ENCODE results near the gene AUTS2. TPM values are rescaled to one million over a fixed set of nuclear protein-coding genes. Genes with fewer than 3 reads are reported as not detected.
"Not testable (repeated sequence)": the region's sequence is repeated elsewhere in the genome, so short reads cannot be mapped to it uniquely, and the experiment has no call there.

Gene AUTS2
- total RNA-seq, 1 experiment from 2014 or later = not detected

DNA sequence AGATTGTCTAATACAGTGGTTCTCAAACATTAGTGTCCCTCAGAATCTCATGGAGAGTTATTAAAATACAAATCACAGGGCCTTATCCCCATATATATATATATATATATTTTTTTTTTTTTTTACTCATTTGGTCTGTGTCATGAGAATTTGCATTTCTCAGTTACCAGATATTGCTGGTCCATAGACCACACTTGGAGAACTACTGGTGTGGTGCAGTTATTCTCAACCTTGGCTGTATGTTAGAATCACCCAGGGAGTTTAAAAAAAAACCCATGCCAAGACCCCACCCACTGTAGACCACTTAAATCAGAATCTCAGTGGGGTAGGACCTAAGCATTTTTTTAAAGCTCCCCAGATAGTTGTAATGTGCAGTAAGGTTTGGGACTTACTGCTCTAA is 179.9 kb downstream of the AUTS2 start:
- intact Hi-C loops (cut with micrococcal nuclease; ENCODE audit: unreplicated experiment) = no loop called here
- CTCF ChIA-PET = no interaction called here
- H3K9me3 Mint-ChIP-seq (ENCODE audit: low read depth, unreplicated experiment) = no peaks in the 10 kb centered on the region
- DNase-seq = no peak
- H3K36me3 Mint-ChIP-seq (ENCODE audit: insufficient read depth, unreplicated experiment) = no peaks in the 10 kb centered on the region
- no TSS peak for BruUV-seq (replicated peaks)
- no peak overlapping the region for H3K4me3 Mint-ChIP-seq (ENCODE audit: low read depth, unreplicated experiment)
- H3K4me1 Mint-ChIP-seq (ENCODE audit: low read depth, unreplicated experiment) = no peaks in the 10 kb centered on the region
- TF ChIP-seq, protein P1, sequence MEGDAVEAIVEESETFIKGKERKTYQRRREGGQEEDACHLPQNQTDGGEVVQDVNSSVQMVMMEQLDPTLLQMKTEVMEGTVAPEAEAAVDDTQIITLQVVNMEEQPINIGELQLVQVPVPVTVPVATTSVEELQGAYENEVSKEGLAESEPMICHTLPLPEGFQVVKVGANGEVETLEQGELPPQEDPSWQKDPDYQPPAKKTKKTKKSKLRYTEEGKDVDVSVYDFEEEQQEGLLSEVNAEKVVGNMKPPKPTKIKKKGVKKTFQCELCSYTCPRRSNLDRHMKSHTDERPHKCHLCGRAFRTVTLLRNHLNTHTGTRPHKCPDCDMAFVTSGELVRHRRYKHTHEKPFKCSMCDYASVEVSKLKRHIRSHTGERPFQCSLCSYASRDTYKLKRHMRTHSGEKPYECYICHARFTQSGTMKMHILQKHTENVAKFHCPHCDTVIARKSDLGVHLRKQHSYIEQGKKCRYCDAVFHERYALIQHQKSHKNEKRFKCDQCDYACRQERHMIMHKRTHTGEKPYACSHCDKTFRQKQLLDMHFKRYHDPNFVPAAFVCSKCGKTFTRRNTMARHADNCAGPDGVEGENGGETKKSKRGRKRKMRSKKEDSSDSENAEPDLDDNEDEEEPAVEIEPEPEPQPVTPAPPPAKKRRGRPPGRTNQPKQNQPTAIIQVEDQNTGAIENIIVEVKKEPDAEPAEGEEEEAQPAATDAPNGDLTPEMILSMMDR (IDR thresholded peaks at IDR 0.05; ENCODE audit: unreplicated experiment) = no peak
- H3K27me3 Mint-ChIP-seq (ENCODE audit: unreplicated experiment) = no peaks in the 10 kb centered on the region
- H3K27ac Mint-ChIP-seq (ENCODE audit: unreplicated experiment) = no peak overlapping the region

DNA sequence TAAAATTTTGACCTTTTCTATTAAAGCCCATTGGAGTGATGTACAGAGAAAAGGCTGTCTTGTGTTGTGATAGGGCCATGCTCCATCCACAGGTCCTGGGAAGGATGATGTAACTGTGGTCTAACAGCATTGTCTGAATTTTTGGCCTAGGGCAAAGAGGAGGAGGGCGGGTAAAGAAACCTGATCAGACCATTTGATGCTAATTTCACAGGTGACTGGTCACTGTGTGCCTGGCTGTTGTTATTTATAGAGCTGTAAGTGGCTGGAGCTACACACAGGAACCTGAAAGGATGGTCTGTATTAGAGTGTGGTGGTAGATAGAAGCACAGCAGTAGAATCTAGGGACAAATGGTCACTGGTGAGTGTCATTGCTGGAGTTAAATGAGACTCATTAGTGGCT is 182.1 kb downstream of the AUTS2 start:
- Mint-ChIP-seq H3K9me3 (ENCODE audit: low read depth, unreplicated experiment) (no peaks in the 10 kb centered on the region), H3K27me3 (ENCODE audit: unreplicated experiment) (no peaks in the 10 kb centered on the region), H3K4me3 (ENCODE audit: low read depth, unreplicated experiment) (no peak overlapping the region), H3K36me3 (ENCODE audit: insufficient read depth, unreplicated experiment) (no peaks in the 10 kb centered on the region), H3K4me1 (ENCODE audit: low read depth, unreplicated experiment) (no peaks in the 10 kb centered on the region), H3K27ac (ENCODE audit: unreplicated experiment) (no peak overlapping the region)
- CTCF ChIA-PET = no interaction called here
- DNase-seq = no peak
- TF ChIP-seq, protein P1 (IDR thresholded peaks at IDR 0.05; ENCODE audit: unreplicated experiment) = no peak
- no TSS peak for BruUV-seq (replicated peaks)
- intact Hi-C loops (cut with micrococcal nuclease; ENCODE audit: unreplicated experiment) = no loop called here

DNA sequence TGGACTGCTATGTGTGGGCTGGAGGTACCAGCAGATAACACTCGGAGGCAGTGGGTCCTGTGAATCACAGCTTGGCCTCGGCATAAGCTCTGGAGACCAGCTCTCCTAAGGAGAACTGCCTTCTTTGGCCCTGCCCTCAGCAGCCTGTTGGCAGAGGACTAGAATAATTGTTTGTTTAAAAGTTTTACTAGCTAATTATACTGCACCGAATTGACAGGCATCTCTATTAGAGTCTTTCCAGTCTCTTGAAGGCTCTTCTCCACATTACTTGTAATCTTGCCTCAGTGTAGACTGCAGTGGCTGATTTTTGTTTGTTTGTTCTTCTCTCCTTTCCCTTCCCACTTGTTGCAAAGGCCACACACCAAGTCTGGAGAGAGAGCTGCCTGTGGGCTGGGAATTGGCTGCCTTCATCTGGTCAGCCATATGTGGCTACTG is 183.2 kb downstream of the AUTS2 start:
- H3K27me3 Mint-ChIP-seq (ENCODE audit: unreplicated experiment) = no peaks in the 10 kb centered on the region
- no peak overlapping the region for H3K27ac Mint-ChIP-seq (ENCODE audit: unreplicated experiment)
- no peak for DNase-seq
- H3K9me3 Mint-ChIP-seq (ENCODE audit: low read depth, unreplicated experiment) = no peaks in the 10 kb centered on the region
- no TSS peak for BruUV-seq (replicated peaks)
- no peak overlapping the region for H3K4me3 Mint-ChIP-seq (ENCODE audit: low read depth, unreplicated experiment)
- CTCF ChIA-PET = no interaction called here
- intact Hi-C loops (cut with micrococcal nuclease; ENCODE audit: unreplicated experiment) = no loop called here
- no peaks in the 10 kb centered on the region for H3K4me1 Mint-ChIP-seq (ENCODE audit: low read depth, unreplicated experiment)
- TF ChIP-seq, protein P1 (IDR thresholded peaks at IDR 0.05; ENCODE audit: unreplicated experiment) = no peak
- H3K36me3 Mint-ChIP-seq (ENCODE audit: insufficient read depth, unreplicated experiment) = no peaks in the 10 kb centered on the region

DNA sequence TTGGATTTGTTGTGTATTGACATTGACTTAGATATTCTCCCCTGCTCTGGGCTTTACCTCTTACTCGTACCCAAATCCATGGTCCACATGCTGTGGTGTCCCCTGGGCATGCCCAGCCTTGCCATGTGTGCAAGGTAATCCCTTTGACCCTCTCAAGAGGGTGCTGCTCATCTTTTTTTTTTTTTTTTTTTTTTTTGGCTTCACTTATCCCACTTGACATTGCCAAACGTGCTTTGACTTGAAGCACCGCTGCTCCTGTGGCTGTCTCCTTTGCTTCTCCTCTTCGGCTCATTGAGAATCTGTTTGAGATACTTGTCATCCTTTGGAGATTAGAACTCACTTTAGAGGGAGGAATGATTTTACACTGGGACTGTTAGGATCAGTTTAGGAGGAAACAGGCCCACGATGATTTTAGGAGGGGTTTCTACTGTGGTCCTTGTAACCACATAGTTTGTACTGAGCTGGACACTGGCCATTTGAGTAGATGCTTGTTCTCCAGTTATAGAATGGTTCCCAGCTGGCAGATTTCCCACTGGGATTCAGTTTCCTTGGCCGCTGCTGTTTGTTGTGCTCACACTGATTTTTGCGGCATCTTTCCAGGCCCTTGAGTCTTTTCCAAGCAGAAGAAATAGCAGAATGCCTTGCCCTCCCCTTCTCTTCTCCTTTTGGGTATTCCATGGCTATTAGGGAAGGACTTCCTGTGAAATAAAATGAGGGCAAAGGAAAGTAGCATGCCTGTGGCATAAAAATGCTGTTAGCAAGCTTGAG is 184.8 kb downstream of the AUTS2 start:
- DNase-seq = no peak
- no peaks in the 10 kb centered on the region for H3K36me3 Mint-ChIP-seq (ENCODE audit: insufficient read depth, unreplicated experiment)
- no peaks in the 10 kb centered on the region for H3K9me3 Mint-ChIP-seq (ENCODE audit: low read depth, unreplicated experiment)
- CTCF ChIA-PET = no interaction called here
- BruUV-seq (replicated peaks) = no TSS peak
- intact Hi-C loops (cut with micrococcal nuclease; ENCODE audit: unreplicated experiment) = no loop called here
- no peak overlapping the region for H3K27ac Mint-ChIP-seq (ENCODE audit: unreplicated experiment)
- no peaks in the 10 kb centered on the region for H3K4me1 Mint-ChIP-seq (ENCODE audit: low read depth, unreplicated experiment)
- TF ChIP-seq, protein P1 (IDR thresholded peaks at IDR 0.05; ENCODE audit: unreplicated experiment) = no peak
- no peaks in the 10 kb centered on the region for H3K27me3 Mint-ChIP-seq (ENCODE audit: unreplicated experiment)
- no peak overlapping the region for H3K4me3 Mint-ChIP-seq (ENCODE audit: low read depth, unreplicated experiment)

DNA sequence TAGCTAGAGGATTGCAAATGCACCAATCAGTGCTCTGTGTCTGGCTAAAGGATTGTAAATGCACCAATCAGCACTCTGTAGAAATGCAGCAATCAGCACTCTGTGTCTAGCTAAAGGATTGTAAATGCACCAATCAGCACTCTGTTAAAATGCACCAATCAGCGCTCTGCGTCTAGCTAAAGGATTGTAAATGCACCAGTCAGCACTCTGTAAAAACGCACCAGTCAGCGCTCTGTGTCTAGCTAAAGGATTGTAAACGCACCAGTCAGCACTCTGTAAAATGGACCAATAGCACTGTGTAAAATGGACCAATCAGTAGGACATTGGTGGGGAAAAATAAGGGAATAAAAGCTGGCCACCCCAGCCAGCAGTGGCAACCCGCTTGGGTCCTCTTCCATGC is 187.9 kb downstream of the AUTS2 start:
- H3K4me3 Mint-ChIP-seq (ENCODE audit: low read depth, unreplicated experiment); CTCF ChIA-PET; H3K36me3 Mint-ChIP-seq (ENCODE audit: insufficient read depth, unreplicated experiment); H3K4me1 Mint-ChIP-seq (ENCODE audit: low read depth, unreplicated experiment); H3K9me3 Mint-ChIP-seq (ENCODE audit: low read depth, unreplicated experiment); BruUV-seq (replicated peaks); H3K27me3 Mint-ChIP-seq (ENCODE audit: unreplicated experiment); intact Hi-C loops (cut with micrococcal nuclease; ENCODE audit: unreplicated experiment); H3K27ac Mint-ChIP-seq (ENCODE audit: unreplicated experiment); DNase-seq: not testable (repeated sequence)
